ENCODE measurements around the gene CYP2U1. TPM values are rescaled to one million over a fixed set of nuclear protein-coding genes. Genes with fewer than 3 reads are reported as not detected.

The CYP2U1 gene
- polyA plus RNA-seq, 1 of the 3 experiments (the other 2 are of a cell fraction) = 2.0 TPM

DNA sequence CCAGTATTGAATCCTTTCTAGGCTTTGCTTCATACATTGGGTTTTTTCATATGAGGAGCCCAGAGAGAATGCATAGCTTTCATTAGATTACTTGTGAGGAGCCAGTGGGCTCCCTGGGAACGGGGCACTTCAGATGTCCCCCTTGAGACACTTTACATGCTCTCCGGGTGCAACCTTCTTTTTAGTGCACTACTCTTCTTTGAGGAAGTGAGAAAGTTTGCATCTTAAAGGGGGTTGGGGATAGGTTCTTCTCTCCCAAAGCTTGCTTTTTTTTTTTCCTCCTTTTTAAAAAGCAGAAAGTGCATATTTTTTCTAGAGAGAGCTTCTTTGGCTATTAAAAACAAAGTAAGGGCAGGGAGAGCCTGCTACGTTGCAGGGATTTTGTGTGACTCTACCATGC lies 62.6 kb downstream of the CYP2U1 start:
- peaks cover 0 to 3% of the 10 kb centered on the region in 2 experiments for H3K36me3 ChIP-seq (replicated peaks in 1 of 2; ENCODE audit: control insufficient read depth in 1 of 2, insufficient read depth in 2 of 2, low read length in 1 of 2)
- TF ChIP-seq, protein P1, sequence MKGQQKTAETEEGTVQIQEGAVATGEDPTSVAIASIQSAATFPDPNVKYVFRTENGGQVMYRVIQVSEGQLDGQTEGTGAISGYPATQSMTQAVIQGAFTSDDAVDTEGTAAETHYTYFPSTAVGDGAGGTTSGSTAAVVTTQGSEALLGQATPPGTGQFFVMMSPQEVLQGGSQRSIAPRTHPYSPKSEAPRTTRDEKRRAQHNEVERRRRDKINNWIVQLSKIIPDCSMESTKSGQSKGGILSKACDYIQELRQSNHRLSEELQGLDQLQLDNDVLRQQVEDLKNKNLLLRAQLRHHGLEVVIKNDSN (IDR thresholded peaks at IDR 0.05; ENCODE audit: borderline replicate concordance, low read depth) = no peak
- TF ChIP-seq RAD21 (IDR thresholded peaks at IDR 0.05; ENCODE audit: low read length) (no peak), SMC3 (IDR thresholded peaks at IDR 0.05; ENCODE audit: low read depth, low read length) (no peak), EP300 (IDR thresholded peaks at IDR 0.05; ENCODE audit: borderline replicate concordance in 1 of 2, low read depth in 1 of 2, low read length in 1 of 2) (no peak), ELF1 (IDR thresholded peaks at IDR 0.05) (no peak), NFIC (IDR thresholded peaks at IDR 0.05; ENCODE audit: borderline replicate concordance) (no peak), JUND (IDR thresholded peaks at IDR 0.05) (no peak)
- no peak overlapping the region for H2AFZ ChIP-seq (ENCODE audit: low read depth)
- H3K9ac ChIP-seq = no peak overlapping the region
- H3K27me3 ChIP-seq (ENCODE audit: insufficient read depth) = no peaks in the 10 kb centered on the region
- H3K27ac ChIP-seq (ENCODE audit: low read depth in 2 of 2, low read length in 1 of 2) = no peak overlapping the region
- H3K79me2 ChIP-seq (ENCODE audit: insufficient read depth) = peaks cover 40% of the 10 kb centered on the region
- H3F3A ChIP-seq (replicated peaks; ENCODE audit: insufficient read depth) = peaks cover 7% of the 10 kb centered on the region
- H4K20me1 ChIP-seq (ENCODE audit: insufficient read depth) = no peaks in the 10 kb centered on the region
- DNase-seq = no peak
- POLR2A ChIA-PET = no interaction called here
- WGBS (ENCODE audit: low lambda C conversion rate) = 98% methylated on average over 3 of the region's 3 CpGs
- H3K9me2 ChIP-seq = no peaks in the 10 kb centered on the region
- H3K4me1 ChIP-seq (ENCODE audit: control insufficient read depth in 1 of 2, insufficient read depth in 2 of 2, low read depth in 1 of 2, low read length in 1 of 2) = peaks cover 3 to 4% of the 10 kb centered on the region in 2 experiments; a peak in 3 of 4 replicates
- no peak overlapping the region for H3K4me3 ChIP-seq (ENCODE audit: low read depth in 2 of 2, low read length in 1 of 2)
- CTCF ChIA-PET = interaction anchor here (1.2 to 4.4 kb wide), 2 partner anchors 25 to 236 kb away, joined by 3 to 20 read pairs; no protein-coding TSS in a partner anchor
- no peak overlapping the region for H3K4me2 ChIP-seq
- H3K9me3 ChIP-seq = no peaks in the 10 kb centered on the region

DNA sequence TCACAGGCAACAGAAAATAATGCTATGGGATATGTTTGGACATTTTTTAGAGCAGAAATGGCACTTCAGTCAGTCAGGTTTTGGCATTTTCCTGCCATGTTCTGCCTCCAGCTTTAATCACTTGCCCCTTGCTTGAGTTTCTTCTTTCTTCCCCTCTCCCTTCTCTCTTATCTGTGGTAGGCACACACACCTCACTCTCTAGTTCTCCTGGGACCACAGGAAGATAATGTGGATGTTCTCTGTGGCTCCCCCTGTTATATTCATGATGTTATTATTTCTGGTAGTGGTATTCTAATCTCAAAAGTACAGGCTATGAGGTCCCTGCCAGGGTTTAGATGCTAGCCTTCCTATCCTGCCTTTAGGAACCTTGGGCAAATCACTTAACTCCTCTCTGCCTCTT lies 63.5 kb downstream of the CYP2U1 start:
- Histone ChIP-seq H3K4me1 (ENCODE audit: control insufficient read depth in 1 of 2, insufficient read depth in 2 of 2, low read depth in 1 of 2, low read length in 1 of 2) (peaks cover 0 to 3% of the 10 kb centered on the region in 2 experiments; a peak in 2 of 4 replicates), H3K36me3 (replicated peaks in 1 of 2; ENCODE audit: control insufficient read depth in 1 of 2, insufficient read depth in 2 of 2, low read length in 1 of 2) (peaks cover 0 to 3% of the 10 kb centered on the region in 2 experiments), H3K4me2 (no peak overlapping the region), H3F3A (replicated peaks; ENCODE audit: insufficient read depth) (peaks cover 7% of the 10 kb centered on the region), H3K27ac (ENCODE audit: low read depth in 2 of 2, low read length in 1 of 2) (no peak overlapping the region), H2AFZ (ENCODE audit: low read depth) (no peak overlapping the region), H3K4me3 (ENCODE audit: low read depth in 2 of 2, low read length in 1 of 2) (no peak overlapping the region), H3K9me2 (no peaks in the 10 kb centered on the region), H3K27me3 (ENCODE audit: insufficient read depth) (no peaks in the 10 kb centered on the region), H3K9ac (no peak overlapping the region), H4K20me1 (ENCODE audit: insufficient read depth) (no peaks in the 10 kb centered on the region), H3K79me2 (ENCODE audit: insufficient read depth) (peaks cover 40% of the 10 kb centered on the region), H3K9me3 (no peaks in the 10 kb centered on the region)
- DNase-seq = no peak
- no peak for TF ChIP-seq RAD21 (IDR thresholded peaks at IDR 0.05; ENCODE audit: low read length)
- TF ChIP-seq GATA2 (CRISPR knock-in tag; IDR thresholded peaks at IDR 0.05) = no peak
- TF ChIP-seq ELF1 (IDR thresholded peaks at IDR 0.05) = no peak
- no peak for TF ChIP-seq TEAD4 (IDR thresholded peaks at IDR 0.05; ENCODE audit: borderline replicate concordance, insufficient read depth)
- TF ChIP-seq, protein P2, sequence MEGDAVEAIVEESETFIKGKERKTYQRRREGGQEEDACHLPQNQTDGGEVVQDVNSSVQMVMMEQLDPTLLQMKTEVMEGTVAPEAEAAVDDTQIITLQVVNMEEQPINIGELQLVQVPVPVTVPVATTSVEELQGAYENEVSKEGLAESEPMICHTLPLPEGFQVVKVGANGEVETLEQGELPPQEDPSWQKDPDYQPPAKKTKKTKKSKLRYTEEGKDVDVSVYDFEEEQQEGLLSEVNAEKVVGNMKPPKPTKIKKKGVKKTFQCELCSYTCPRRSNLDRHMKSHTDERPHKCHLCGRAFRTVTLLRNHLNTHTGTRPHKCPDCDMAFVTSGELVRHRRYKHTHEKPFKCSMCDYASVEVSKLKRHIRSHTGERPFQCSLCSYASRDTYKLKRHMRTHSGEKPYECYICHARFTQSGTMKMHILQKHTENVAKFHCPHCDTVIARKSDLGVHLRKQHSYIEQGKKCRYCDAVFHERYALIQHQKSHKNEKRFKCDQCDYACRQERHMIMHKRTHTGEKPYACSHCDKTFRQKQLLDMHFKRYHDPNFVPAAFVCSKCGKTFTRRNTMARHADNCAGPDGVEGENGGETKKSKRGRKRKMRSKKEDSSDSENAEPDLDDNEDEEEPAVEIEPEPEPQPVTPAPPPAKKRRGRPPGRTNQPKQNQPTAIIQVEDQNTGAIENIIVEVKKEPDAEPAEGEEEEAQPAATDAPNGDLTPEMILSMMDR (IDR thresholded peaks at IDR 0.05) = no peak
- ChIA-PET POLR2A (no interaction called here), CTCF (interaction anchor here (1.2 to 4.4 kb wide), 2 partner anchors 24 to 237 kb away, joined by 3 to 20 read pairs; no protein-coding TSS in a partner anchor)
